ENCODE measurements around the gene CHTF18.
"Not testable (repeated sequence)": the region's sequence is repeated elsewhere in the genome, so short reads cannot be mapped to it uniquely, and the experiment has no call there.

CHTF18 gene

DNA sequence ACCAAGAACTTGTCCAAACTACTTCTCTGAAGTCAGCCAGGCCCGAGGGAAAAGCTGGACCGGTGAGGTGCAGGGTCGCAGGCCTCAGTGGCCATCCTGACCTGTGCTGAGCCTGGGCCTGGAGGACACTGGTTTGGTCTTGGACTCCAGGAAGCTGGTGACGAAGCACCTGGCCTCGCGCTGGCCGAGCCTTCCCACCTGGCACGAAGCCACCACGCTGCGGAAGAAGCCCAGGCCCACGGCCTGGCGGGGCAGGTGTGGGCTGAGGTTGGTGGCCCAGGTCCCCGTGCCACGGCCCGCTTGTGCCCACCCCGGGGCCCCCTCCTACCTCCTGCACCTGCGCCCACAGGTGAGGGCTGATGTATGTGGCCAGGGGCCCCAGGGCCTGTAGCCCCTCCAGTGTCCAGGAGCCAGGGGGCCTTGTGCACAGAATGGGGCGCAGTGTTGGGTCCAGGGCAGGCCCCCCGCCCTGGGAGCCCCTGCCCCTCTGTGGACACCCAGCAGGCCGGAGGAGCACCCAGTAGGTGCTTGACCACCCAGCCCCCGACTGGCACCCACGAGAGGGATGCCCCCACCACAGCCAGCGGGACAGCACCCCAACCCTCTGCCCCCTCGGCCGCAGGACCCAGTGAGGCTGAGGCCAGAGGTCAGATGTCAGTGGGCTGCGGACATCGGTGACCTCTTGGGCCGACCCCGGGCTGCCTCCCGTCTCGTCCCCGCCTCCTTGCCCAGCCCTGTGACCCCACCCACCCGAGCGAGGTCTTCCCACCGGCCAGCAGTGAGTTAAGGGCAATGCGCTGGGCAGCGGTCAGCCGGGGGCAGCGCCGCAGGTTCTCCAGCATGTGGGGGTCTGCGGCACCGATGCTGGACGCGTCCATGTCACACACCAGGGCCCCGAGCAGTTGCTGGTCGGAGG is 14.1 kb upstream of the CHTF18 start:
- DNase-seq (ENCODE audit: extremely low read depth in 1 of 2, low read depth in 1 of 2) = no peak

DNA sequence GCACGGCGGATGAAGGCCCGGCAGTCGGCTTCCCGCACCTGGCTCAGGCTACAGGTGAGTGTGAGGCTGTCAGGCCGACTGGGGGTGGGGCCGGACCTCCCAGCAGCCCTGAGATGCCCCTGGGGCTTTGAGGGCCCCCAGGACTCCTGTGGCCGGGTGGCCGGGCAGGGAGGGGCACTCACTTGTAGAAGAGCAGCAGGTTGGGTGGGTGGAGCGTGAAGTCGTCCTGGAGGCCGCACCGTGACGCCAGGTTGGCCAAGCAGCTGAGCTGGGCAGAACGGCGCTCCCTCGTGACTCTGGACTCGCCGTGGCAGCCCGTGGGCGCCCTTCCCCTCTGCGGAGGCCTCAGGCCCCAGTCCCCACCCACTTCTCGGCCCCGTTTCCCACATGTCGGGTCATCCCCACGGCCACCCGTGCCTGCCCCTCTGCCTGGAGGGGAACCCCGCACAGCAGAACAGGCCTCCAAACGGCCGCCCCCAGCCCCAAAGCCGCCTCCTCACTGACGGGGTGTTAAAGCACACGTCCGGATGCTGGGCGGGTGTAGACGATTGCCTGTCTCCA is 13.1 kb upstream of the CHTF18 start:
- DNase-seq (ENCODE audit: extremely low read depth in 1 of 2, low read depth in 1 of 2) = no peak

DNA sequence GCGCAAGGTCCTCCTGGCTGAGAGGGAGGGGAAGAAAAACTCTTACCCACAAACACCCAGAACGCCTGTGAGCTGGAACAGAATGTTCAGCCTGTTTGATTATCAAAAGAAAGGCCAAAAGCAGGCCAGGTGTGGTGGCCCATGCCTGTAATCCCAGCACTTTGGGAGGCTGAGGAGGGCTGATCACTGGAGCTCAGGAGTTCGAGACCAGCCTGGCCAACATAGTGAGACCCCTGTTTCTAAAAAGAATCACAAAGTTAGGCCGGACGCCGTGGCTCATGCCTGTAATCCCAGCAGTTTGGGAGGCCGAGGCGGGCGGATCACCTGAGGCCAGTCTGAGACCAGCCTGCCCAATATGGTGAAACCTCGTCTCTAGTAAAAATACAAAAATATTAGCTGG is 12.1 kb upstream of the CHTF18 start:
- DNase-seq (ENCODE audit: extremely low read depth in 1 of 2, low read depth in 1 of 2) = not testable (repeated sequence)

DNA sequence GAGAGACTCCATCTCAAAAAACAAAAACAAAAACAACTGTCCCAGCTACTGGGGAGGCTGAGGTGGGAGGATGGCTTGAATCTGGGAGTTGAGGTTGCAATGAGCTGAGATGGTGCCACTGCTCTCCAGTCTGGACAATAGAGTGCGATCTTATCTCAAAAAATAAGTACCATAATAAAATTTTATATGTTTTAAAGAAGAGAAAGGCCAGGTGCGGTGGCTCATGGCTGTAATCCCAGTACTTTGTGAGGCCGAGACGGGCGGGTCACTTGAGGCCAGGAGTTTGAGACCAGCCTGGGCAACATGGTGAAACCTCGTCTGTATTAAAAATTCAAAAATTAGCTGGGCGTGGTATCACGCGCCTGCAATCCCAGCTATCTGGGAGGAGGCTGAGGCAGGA is 11.6 kb upstream of the CHTF18 start:
- DNase-seq (ENCODE audit: extremely low read depth in 1 of 2, low read depth in 1 of 2) = no peak

DNA sequence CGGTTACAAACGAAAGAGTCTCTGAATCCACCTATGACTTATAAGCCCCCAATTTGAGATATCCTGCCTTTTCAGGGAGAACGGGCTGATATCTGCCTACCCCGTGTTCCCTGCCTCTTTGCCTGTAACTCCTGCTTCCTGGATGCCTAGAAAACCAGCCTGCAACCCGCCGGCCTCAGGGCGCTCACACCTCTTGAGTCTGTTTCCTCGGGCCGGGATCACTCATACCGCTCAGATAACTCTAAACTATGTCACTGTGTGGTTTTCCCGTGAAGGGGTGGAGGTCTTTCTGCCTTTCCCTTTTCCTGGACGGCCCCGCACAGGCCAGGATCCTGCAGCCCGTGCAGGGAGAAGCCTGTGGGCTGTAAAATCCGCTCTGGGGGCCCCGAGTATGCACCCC is 10.6 kb upstream of the CHTF18 start:
- no peak for DNase-seq (ENCODE audit: extremely low read depth in 1 of 2, low read depth in 1 of 2)

DNA sequence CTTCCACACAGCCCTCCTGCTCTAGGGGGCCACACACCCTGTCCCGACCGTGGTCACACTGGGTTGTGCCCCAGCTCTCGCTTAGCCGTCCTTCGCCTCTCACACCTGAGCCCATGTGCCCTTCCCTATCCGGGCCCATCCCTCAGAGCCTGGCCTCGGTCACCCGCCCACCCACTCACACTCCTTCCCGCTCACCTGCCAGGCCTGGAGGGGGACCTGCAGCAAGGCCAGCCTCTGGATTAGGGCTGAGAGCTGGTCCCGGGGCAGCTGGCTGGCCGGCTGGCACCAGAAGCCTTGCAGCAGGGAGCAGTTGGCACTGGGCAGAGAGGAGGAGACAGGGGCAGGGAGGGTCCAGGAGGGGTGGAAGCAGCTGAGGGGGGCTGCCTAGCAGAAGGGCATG is 10.0 kb upstream of the CHTF18 start:
- no peak for DNase-seq (ENCODE audit: extremely low read depth in 1 of 2, low read depth in 1 of 2)

DNA sequence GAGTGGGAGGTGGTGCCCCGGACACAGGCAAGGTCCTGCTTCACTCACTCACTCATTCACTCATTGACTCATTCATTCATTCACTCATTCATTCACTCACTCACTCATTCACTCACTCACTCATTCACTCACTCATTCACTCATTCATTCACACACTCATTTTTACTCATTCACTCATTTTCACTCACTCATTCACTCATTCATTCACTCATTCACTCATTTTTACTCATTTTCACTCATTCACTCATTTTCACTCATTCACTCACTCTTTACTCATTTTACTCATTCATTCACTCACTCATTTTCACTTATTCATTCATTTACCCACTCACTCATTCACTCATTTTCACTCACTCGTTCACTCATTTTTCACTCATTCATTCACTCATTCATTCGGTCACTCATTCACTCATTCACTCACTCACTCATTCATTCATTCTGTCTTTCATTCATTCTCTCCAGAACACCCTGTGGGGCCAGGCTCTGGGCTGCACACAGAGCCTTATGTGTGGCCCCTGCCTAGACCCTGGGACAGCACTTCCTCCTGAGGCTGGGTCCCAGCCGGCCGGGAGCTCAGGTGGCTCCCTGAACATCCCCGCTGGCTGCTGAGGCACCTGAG is 9.4 kb upstream of the CHTF18 start:
- no peak for DNase-seq (ENCODE audit: extremely low read depth in 1 of 2, low read depth in 1 of 2)

DNA sequence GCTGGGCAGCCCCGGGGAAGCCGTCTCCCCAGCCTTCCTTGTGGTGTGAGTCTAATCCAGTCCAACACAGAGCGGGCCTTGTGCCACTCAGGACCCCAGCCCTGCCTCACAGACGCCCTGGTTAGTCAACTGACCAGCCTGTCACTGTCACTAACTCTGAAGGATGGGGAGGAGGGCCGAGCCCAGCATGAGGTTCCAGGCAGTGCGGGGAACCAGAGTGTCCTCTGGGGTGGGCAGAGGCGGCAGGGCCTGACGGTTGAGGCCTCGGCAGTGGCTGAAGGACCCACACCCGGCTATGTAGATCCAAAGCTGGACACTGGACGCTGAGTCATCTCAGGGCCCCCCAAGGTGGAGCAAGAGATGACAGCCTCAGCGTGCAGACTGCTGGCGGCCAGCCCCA is 8.9 kb upstream of the CHTF18 start:
- no peak for DNase-seq (ENCODE audit: extremely low read depth in 1 of 2, low read depth in 1 of 2)

DNA sequence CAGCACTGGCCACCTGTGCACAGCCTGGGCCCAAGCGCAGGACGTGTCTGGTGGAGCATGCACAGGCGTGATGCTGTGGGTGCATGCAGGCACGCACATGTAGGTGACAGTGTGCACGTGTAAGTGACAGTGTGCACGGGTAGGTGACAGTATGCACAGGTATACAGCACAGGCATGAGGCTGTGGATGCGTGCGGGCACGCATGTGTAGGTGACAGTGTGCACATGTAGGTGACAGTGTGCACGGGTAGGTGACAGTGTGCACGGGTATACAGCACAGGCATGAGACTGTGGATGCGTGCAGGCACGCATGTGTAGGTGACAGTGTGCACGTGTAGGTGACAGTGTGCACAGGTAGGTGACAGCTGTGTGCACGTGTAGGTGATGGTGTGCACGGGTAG is 8.1 kb upstream of the CHTF18 start:
- DNase-seq (ENCODE audit: extremely low read depth in 1 of 2, low read depth in 1 of 2) = no peak

DNA sequence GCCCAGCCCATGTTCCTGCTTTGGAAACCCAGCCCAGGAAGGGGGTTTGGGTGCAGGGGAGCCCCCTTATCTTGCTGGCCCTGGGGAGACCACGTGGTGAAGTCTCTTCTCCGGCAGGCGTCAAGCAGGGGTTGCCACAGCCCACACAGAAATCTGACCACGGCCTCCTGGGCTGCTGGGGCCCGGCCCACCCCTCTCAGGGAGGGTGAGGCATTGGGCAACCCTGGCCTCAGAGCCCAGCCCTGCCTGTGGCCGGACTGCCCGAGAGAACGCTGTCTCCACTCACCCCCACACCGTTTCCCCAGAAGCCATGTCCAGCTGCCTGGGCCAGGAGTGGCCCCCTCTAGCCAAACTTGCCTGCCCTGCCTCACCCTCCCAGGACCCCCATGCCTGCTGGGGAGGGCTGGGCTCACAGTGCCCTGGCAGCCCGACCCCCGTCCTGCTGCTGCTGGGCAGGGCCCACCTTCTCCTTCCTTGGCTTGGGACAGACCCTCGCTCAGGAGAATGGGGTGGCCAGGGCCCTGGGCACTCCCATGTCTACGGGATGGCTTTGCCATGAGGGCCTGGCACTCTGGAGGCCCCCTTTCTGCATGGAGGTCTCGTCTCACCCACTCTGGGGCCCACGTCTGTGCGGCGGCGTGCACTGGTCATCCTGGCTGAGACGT is 6.9 kb upstream of the CHTF18 start:
- DNase-seq (ENCODE audit: extremely low read depth in 1 of 2, low read depth in 1 of 2) = no peak

DNA sequence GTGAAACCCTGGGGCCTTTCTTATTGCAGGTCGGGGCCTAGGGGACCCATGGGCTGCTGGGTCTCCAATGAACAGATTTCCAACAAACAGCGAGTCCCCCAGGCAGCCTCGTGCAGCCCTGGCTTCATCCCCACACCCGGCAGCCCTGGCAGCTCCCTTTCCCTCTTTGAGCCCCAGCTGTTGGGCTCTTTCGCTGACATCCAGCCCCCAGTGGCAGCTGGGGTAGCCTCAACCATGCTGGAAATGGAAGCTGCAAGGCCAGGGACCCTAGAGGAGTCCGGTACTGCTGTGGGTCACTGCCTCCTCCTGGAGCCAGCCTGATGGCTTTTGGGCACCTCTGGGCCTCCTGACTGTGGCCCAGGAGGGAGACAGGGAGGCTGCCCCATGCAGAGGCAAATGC is 6.2 kb upstream of the CHTF18 start:
- no peak for DNase-seq (ENCODE audit: extremely low read depth in 1 of 2, low read depth in 1 of 2)

DNA sequence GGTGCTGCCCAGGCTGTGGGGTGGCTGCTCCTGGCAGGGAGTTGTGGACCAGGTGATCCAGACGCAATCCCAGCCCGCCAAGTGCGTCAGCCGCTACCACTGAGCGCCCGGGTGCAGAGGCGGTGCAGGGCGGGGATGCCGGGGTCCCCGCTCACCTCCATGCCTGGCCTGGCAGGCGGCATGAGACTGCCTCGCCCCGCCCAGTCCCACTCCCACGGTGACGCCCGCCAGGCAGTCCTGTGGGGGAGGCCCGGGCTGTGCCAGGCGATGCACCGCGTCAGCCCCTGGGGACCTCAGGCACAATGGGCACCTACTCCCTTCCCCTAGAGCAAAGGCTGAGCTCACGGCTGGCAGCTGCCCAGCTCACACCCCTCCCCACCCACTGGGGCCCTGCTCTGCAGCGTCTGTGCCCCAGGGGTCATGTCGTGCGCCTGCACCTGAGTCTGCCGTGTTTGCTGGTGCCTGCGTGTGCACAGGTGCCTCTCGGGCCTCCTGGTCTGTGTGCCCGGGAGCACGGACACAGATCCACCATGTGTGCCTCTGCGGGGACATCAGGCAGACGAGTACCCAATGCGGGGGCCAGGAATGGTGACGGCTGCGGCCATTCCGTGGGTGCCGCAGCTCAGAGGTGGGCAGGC is 5.5 kb upstream of the CHTF18 start:
- DNase-seq (ENCODE audit: extremely low read depth in 1 of 2, low read depth in 1 of 2) = no peak

DNA sequence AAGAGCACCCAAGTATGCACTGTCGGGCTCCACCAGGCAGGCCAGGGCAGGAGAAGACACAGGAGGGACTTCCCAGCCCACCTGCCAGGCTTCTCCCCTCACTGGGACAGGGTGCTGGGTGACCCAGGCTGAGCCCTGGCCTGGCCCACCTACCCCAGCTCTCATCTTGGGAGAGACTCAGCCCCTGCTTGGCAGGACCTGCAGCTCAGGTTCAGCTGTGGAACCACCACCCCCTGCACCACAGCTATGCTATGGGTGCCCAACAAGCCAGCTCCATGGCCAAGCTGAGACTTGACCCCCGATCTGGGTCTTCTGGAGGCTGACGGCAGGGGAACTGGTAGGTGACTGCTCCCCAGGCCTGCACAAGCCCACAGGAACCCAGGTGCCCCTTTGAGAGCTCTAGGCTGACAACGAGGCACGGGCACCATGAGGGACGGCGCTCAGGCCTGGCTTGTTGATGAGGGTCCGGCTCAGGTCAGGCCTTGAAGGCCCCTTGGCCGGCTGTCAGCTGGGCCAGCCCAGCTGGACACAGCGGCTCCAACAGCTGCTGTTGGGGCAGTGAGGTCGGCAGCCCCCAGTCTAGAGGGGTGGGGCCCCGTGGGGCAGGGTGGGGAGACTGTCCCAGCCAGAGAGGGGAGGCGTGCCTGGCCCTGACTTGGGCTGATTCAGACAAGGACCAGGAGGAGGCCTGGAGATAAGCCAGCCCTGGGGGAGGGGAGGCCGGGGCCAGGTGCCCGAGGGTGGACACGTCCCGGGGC is 4.8 kb upstream of the CHTF18 start:
- no peak for DNase-seq (ENCODE audit: extremely low read depth in 1 of 2, low read depth in 1 of 2)

DNA sequence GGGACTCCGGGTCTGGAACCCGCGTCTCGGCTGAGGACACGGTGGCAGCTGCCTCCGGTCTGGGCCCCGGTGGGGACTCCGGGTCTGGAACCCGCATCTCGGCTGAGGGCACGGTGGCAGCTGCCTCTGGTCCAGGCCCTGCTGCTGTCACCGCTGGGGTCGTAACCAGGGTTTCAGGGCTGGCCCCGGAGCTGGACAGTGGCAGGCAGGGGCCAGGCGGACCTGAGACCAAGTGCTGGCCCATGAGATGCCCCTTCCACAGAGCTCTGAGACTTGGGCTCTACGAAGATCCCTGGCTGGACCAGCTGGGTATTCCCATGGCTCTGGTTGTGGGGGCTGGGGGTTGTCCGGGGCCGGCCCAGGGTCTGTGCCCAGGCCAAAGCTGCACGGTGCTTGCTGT is 4.0 kb upstream of the CHTF18 start:
- DNase-seq (ENCODE audit: extremely low read depth in 1 of 2, low read depth in 1 of 2) = no peak

DNA sequence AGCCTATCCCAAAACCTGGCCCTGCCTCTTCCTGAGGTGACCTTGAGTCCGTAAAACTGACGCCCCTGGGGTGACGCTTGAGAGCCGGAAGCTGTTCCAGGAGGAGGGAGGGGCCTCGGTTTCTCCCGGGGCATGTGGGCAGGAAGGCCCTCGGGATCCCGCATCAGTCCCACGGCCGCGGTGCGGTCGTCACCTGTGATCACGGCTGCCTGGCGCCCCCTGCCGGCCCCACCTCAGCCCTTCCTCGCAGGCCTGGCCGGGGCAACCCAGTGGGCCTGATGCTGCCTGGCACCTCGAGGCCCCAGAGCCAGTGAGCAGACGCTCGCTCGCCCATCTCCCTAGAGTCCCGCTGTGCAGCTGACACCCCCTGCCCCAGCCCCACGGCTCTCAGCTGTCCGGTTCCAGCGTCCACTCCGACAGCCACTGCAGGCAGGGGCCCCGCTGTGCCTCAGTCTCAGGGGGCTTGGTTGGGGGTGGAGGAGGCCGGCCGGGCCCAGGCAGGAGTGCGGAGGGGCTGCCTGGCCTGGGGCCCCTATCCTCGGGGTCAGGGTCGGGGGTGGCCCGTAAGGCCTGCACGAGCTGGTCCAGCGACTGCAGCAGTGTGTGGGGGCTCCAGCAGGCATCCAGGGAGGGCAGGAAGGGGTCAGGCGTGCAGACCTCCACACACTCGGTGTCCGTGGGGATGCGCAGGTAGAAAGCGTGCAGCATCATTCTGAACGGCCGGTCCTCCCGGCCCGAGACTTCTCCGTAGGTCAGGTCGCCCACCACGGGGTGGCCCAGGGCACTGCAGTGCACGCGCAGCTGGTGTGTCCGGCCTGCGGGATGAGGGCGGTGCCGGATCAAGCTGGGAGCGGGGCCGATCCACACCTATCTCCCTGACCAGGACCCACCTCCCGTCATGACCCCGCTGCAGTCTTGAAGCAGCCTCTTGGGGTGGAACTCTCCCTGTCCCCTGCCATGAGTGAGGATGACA is 2.6 kb upstream of the CHTF18 start:
- peak in 1 of 2 donors; percentile 55 for DNase-seq (ENCODE audit: extremely low read depth in 1 of 2, low read depth in 1 of 2)

DNA sequence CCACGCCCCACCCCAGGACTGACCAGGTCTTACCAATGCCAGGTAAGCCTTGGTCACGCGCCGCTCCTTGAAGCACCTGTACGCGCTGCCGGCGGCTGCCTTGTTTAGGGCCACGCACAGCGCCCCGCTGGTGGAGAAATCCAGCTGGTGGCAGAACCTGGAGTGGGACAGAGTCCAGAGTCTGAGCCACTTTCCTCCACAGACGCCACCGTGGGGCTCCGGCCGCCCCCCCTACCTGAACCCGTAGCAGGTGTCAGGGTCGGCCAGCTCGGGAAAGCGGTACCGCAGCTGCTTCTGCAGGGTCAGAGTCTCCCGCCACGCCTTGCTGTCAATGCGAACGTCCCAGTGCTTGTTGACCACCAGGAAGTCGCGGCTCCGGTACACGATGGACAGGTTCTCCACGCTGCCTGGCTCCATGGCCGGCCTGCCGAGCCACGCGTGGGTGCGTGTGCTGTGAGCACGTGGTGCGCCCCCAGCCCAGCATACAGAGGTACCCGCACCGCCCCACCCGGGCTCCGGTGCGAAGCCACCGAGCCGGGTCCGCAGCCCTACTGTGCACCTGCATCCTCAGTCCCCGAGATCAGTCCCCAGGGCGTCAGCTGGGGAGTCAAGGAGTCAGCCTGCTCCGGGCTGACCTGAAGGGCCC is 976 bp upstream of the CHTF18 start:
- DNase-seq (ENCODE audit: extremely low read depth in 1 of 2, low read depth in 1 of 2) = no peak

DNA sequence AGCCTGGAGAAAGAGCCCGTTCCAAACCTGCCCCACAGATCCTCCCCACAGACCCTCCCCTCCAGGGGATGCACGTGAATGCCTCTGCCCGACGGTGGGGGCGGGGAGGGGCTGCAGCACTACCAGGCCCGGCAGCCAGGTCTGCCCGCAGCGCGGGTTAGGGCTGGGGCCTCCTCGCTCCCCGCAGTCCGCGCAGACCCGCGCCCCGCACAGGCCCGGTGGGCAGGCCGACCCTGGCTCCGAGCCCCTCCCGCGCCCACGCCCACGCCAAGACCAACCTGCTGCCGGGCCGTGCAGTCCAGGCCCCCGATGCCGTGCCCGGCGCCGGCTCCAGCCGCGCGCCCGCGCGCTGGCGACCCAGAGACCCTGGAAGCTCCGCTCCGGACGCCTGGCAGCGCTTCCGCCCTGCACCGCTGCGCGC is 432 bp upstream of the CHTF18 start, which contains the start of gene RPUSD1:
Gene RPUSD1 (minus strand): TSS at position 404 of the 421 bp plus-strand sequence. CDS start 644 bp downstream, outside the sequence.
- no peak for DNase-seq (ENCODE audit: extremely low read depth in 1 of 2, low read depth in 1 of 2)

DNA sequence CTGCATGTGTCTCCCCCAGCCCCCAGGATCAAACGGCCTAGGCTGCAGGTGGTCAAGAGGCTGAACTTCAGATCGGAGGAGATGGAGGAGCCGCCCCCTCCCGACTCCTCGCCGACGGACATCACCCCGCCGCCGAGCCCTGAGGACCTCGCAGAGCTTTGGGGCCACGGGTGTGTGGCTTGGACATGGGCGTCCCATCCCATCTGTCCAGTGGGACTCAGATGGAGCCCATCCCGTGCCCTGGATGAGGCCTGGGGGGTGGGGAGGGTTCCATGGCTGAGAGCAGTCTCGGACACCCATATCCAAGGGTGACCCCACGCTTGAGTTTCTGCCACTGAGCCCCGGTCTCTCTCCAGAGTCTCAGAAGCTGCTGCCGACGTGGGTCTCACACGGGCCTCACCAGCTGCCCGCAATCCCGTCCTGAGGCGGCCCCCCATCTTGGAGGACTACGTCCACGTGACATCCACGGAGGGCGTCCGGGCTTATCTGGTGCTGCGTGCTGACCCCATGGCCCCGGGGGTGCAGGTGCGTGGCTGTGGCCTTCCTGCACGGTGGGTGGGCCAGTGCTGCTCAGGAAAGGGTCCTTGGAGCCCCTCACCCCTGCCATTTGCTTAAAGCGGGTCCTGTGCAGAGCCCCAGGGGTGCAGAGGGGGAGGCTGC is 901 bp downstream of the CHTF18 start:
- no peak for DNase-seq (ENCODE audit: extremely low read depth in 1 of 2, low read depth in 1 of 2)

All from stimulated activated CD8-positive, alpha-beta memory T cell treated with anti-CD3 and anti-CD28 coated beads, Interleukin-7, amount 100 ng/mL, for 48 hours (primary cell).